ENCODE measurements around the gene MCEE. TPM values are rescaled to one million over a fixed set of nuclear protein-coding genes. Genes with fewer than 3 reads are reported as not detected.
"Not testable (repeated sequence)": the region's sequence is repeated elsewhere in the genome, so short reads cannot be mapped to it uniquely, and the experiment has no call there.

MCEE gene
- polyA plus RNA-seq, 1 experiment, result 18.1 TPM

GRCh38 chr2:71108091-71108490, 21.9 kb downstream of the MCEE start:
- Histone ChIP-seq H3K4me3 (ENCODE audit: low read depth, low read length) (no peak overlapping the region), H3K9me3 (ENCODE audit: control insufficient read depth, insufficient read depth, low read length) (peaks cover 11% of the 10 kb centered on the region), H3K27me3 (ENCODE audit: control insufficient read depth, insufficient read depth, low read length) (no peaks in the 10 kb centered on the region), H3K27ac (ENCODE audit: low read depth, low read length) (no peak overlapping the region)
- DNase-seq (ENCODE audit: low read depth, low spot score), result no peak
- POLR2A ChIA-PET, result no interaction called here
- CTCF ChIA-PET, result no interaction called here
- TF ChIP-seq CTCF (IDR thresholded peaks at IDR 0.05; ENCODE audit: low read depth, low read length), result no peak

- H3K27ac ChIP-seq (ENCODE audit: low read depth, low read length); H3K27me3 ChIP-seq (ENCODE audit: control insufficient read depth, insufficient read depth, low read length); H3K4me3 ChIP-seq (ENCODE audit: low read depth, low read length); POLR2A ChIA-PET; DNase-seq (ENCODE audit: low read depth, low spot score): not testable (repeated sequence)
- peaks cover 14% of the 10 kb centered on the region for H3K9me3 ChIP-seq (ENCODE audit: control insufficient read depth, insufficient read depth, low read length)
- CTCF ChIA-PET, result interaction anchor here (0.6 kb wide), 1 partner anchor 225 kb away, joined by 5 read pairs; the partner anchor contains the start of gene ZNF638
These were observed 23.6 kb downstream of the MCEE start for GRCh38 chr2:71106463-71106862.

- TF ChIP-seq CTCF (IDR thresholded peaks at IDR 0.05; ENCODE audit: low read depth, low read length), result no peak
- Histone ChIP-seq H3K9me3 (ENCODE audit: control insufficient read depth, insufficient read depth, low read length) (peaks cover 14% of the 10 kb centered on the region), H3K27ac (ENCODE audit: low read depth, low read length) (no peak overlapping the region), H3K27me3 (ENCODE audit: control insufficient read depth, insufficient read depth, low read length) (no peaks in the 10 kb centered on the region), H3K4me3 (ENCODE audit: low read depth, low read length) (no peak overlapping the region)
- CTCF ChIA-PET, result no interaction called here
- no peak for DNase-seq (ENCODE audit: low read depth, low spot score)
- POLR2A ChIA-PET, result no interaction called here
These were observed 26.2 kb downstream of the MCEE start for GRCh38 chr2:71103809-71104208.

- CTCF ChIA-PET, result interaction anchor here (0.6 kb wide), 1 partner anchor 489 kb away, joined by 3 read pairs; no protein-coding TSS in a partner anchor
- POLR2A ChIA-PET, result interaction anchor here (0.6 kb wide), 1 partner anchor 1099 kb away, joined by 8 read pairs; no protein-coding TSS in a partner anchor
- Histone ChIP-seq H3K27ac (ENCODE audit: low read depth, low read length) (no peak overlapping the region), H3K9me3 (ENCODE audit: control insufficient read depth, insufficient read depth, low read length) (peaks cover 14% of the 10 kb centered on the region), H3K4me3 (ENCODE audit: low read depth, low read length) (no peak overlapping the region), H3K27me3 (ENCODE audit: control insufficient read depth, insufficient read depth, low read length) (no peaks in the 10 kb centered on the region)
- no peak for TF ChIP-seq CTCF (IDR thresholded peaks at IDR 0.05; ENCODE audit: low read depth, low read length)
- no peak for DNase-seq (ENCODE audit: low read depth, low spot score)
These were observed 26.9 kb downstream of the MCEE start for GRCh38 chr2:71102981-71103681.

GRCh38 chr2:71101656-71102055, 28.4 kb downstream of the MCEE start:
- no peak for TF ChIP-seq CTCF (IDR thresholded peaks at IDR 0.05; ENCODE audit: low read depth, low read length)
- peak overlapping the region; percentile 57 for H3K27ac ChIP-seq (ENCODE audit: low read depth, low read length)
- POLR2A ChIA-PET, result interaction anchor here (1.4 to 2.2 kb wide), 3 partner anchors 28 to 34 kb away, joined by 4 to 9 read pairs (median 4); partner anchors contain the start of genes MCEE and NAGK
- CTCF ChIA-PET, result interaction anchor here (0.8 to 2.5 kb wide), 5 partner anchors 27 to 445 kb away, joined by 3 to 20 read pairs (median 6); partner anchors contain the start of gene NAGK
- no peak overlapping the region for H3K4me3 ChIP-seq (ENCODE audit: low read depth, low read length)
- peaks cover 14% of the 10 kb centered on the region for H3K9me3 ChIP-seq (ENCODE audit: control insufficient read depth, insufficient read depth, low read length)
- no peaks in the 10 kb centered on the region for H3K27me3 ChIP-seq (ENCODE audit: control insufficient read depth, insufficient read depth, low read length)
- peak; percentile 73 for DNase-seq (ENCODE audit: low read depth, low spot score)
